ENCODE measurements around the gene RHOT2. TPM values are rescaled to one million over a fixed set of nuclear protein-coding genes. Genes with fewer than 3 reads are reported as not detected.

The RHOT2 gene
- total and polyA plus RNA-seq, 2 donors: 39.3 to 252 TPM

GRCh38 chr16:652454-653305 is 15.3 kb upstream of the RHOT2 start:
- no peak for DNase-seq (ENCODE audit: low read depth in 6 of 9, low spot score in 9 of 9)
- WGBS: 95% methylated on average over 28 of the region's 28 CpGs
- H3K36me3 ChIP-seq (ENCODE audit: control insufficient read depth in 2 of 2, insufficient read depth in 2 of 2, low read length in 1 of 2): peaks cover 14 to 42% of the 10 kb centered on the region in 2 donors

DNA sequence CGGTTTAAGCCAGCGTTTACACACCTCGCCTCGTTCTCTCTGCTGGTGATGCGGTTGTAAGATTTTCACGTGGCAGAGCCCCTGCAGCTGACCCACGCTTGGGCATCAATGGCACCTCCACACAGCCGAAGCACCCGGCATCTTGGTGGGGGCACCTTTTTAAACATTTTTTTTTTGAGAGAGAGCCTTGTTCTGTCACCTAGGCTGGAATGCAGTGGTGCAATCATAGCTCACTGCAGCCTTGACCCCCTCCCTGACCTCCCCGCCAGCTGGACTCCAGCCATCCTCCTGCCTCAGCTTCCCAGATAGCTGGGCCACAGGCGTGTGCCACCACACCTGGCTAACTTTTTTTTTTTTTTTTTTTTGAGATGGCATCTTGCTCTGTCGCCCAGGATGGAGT is 13.9 kb upstream of the RHOT2 start:
- H3K27me3 ChIP-seq (ENCODE audit: control insufficient read depth in 2 of 2, insufficient read depth in 1 of 2, low read length in 1 of 2): no peaks in the 10 kb centered on the region
- H3K36me3 ChIP-seq (ENCODE audit: control insufficient read depth in 2 of 2, insufficient read depth in 2 of 2, low read length in 1 of 2): peaks cover 17 to 55% of the 10 kb centered on the region in 2 donors
- DNase-seq (ENCODE audit: low read depth in 6 of 9, low spot score in 9 of 9): no peak
- H3K4me1 ChIP-seq (ENCODE audit: control insufficient read depth in 2 of 2, insufficient read depth in 2 of 2, low read length in 2 of 2): peaks cover 5 to 10% of the 10 kb centered on the region in 2 donors
- H3K4me3 ChIP-seq (ENCODE audit: low read length in 2 of 2): no peak overlapping the region
- WGBS: 97% methylated on average over 12 of the region's 12 CpGs
- H3K9me3 ChIP-seq (ENCODE audit: control insufficient read depth in 2 of 2, insufficient read depth in 1 of 2, low read length in 1 of 2): no peaks in the 10 kb centered on the region
- no peak overlapping the region for H3K27ac ChIP-seq (ENCODE audit: low read depth in 1 of 2, low read length in 1 of 2)

More at GRCh38 chr16:652454-653305, 15.3 kb upstream of the RHOT2 start:
- peaks cover 16 to 18% of the 10 kb centered on the region in 2 donors for H3K4me1 ChIP-seq (ENCODE audit: control insufficient read depth in 2 of 2, insufficient read depth in 2 of 2, low read length in 2 of 2)
- no peaks in the 10 kb centered on the region for H3K9me3 ChIP-seq (ENCODE audit: control insufficient read depth in 2 of 2, insufficient read depth in 1 of 2, low read length in 1 of 2)
- H3K4me3 ChIP-seq (ENCODE audit: low read length in 2 of 2): no peak overlapping the region
- no peak overlapping the region for H3K27ac ChIP-seq (ENCODE audit: low read depth in 1 of 2, low read length in 1 of 2)
- no peaks in the 10 kb centered on the region for H3K27me3 ChIP-seq (ENCODE audit: control insufficient read depth in 2 of 2, insufficient read depth in 1 of 2, low read length in 1 of 2)

DNA sequence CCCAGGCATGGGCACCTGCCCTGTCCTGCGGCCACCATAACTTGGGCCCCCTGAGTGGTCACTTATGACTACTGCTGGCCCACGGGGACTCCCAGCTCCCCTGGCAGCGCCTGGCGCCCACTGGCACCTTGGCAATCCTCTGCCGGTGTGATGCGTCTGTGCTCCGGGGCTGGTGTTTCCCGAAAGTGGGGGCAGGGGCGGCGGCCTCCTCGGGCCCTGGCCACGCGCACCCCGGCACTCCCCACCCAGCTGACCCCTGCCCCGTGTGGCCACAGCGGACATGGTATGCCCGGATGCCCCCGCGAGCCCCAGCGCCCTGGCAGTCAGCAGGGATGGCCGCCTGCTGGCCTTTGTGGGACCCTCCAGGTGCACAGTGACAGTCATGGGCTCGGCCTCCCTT is 10.4 kb upstream of the RHOT2 start:
- peaks cover 16 to 54% of the 10 kb centered on the region in 2 donors for H3K36me3 ChIP-seq (ENCODE audit: control insufficient read depth in 2 of 2, insufficient read depth in 2 of 2, low read length in 1 of 2)

DNA sequence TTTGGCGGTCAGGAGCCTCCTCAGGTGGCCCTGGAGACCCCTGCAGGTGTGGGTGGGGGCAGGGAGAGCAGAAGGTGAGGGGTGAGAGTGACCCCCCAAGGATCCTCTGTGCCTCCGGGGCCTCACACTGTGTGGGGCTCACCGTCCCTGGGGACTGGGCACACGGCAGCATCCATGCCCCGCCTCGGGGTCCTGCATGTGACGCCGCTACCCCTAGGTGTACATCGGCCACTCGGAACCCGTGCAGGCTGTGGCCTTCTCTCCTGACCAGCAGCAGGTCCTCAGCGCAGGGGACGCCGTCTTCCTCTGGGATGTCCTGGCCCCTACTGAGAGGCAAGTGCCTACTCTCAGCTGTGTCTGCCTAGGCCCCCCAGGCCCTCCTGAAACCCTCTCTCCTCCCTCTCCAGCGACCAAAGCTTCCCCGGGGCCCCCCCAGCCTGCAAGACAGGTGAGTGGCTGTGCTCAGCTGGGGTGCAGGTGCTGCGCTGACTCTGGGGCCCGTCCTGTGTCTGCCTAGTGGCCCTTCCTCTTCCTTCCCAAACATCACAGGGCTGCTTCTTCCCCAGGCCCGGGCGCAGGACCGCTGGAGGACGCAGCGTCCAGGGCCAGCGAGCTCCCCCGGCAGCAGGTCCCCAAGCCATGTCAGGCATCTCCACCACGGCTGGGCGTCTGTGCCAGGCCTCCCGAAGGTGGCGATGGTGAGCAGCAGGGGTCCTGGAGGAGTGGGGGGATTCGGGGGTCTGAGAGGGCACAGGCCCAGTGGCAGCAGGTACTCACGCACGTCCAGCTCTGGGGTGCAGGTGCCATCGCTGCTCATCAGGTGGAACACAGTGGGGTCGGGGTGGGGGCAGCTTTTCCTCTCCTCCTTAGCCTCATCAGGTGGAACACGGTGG is 9.0 kb upstream of the RHOT2 start:
- H3K36me3 ChIP-seq (ENCODE audit: control insufficient read depth in 2 of 2, insufficient read depth in 2 of 2, low read length in 1 of 2): peaks cover 17 to 50% of the 10 kb centered on the region in 2 donors

More for the DNA sequence above, 10.4 kb upstream of the RHOT2 start:
- Histone ChIP-seq H3K4me3 (ENCODE audit: low read length in 2 of 2) (no peak overlapping the region), H3K9me3 (ENCODE audit: control insufficient read depth in 2 of 2, insufficient read depth in 1 of 2, low read length in 1 of 2) (no peaks in the 10 kb centered on the region), H3K27ac (ENCODE audit: low read depth in 1 of 2, low read length in 1 of 2) (no peak overlapping the region), H3K4me1 (ENCODE audit: control insufficient read depth in 2 of 2, insufficient read depth in 2 of 2, low read length in 2 of 2) (no peaks in the 10 kb centered on the region), H3K27me3 (ENCODE audit: control insufficient read depth in 2 of 2, insufficient read depth in 1 of 2, low read length in 1 of 2) (no peaks in the 10 kb centered on the region)
- DNase-seq (ENCODE audit: low read depth in 6 of 9, low spot score in 9 of 9): no peak
- 96% methylated on average over 22 of the region's 22 CpGs for WGBS

DNA sequence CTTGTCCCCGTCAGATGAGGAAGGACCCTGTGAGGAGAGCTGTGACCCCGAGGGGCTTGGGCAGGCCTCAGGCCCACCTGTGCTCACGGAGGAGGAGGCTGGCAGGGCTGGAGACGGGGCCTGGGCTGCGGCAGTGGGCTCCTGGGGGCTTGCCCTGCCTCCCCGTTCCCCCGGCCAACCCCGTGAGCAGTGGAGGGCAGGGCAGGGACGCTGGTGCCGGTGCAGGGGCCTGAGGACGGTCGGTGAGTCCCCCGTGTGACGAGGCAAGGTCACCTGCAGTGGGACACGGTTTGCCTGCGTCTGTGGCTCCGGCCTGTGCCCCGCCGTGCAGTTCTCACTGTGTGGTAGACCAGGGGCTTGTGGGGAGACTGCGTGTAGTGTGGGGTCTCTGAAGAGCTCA is 8.3 kb upstream of the RHOT2 start:
- Histone ChIP-seq H3K27me3 (ENCODE audit: control insufficient read depth in 2 of 2, insufficient read depth in 1 of 2, low read length in 1 of 2) (no peaks in the 10 kb centered on the region), H3K9me3 (ENCODE audit: control insufficient read depth in 2 of 2, insufficient read depth in 1 of 2, low read length in 1 of 2) (no peaks in the 10 kb centered on the region), H3K36me3 (ENCODE audit: control insufficient read depth in 2 of 2, insufficient read depth in 2 of 2, low read length in 1 of 2) (peaks cover 17 to 50% of the 10 kb centered on the region in 2 donors), H3K4me1 (ENCODE audit: control insufficient read depth in 2 of 2, insufficient read depth in 2 of 2, low read length in 2 of 2) (no peaks in the 10 kb centered on the region), H3K27ac (ENCODE audit: low read depth in 1 of 2, low read length in 1 of 2) (no peak overlapping the region), H3K4me3 (ENCODE audit: low read length in 2 of 2) (no peak overlapping the region)
- 95% methylated on average over 20 of the region's 20 CpGs for WGBS
- DNase-seq (ENCODE audit: low read depth in 6 of 9, low spot score in 9 of 9): no peak

More for the DNA sequence above, 9.0 kb upstream of the RHOT2 start:
- Histone ChIP-seq H3K4me1 (ENCODE audit: control insufficient read depth in 2 of 2, insufficient read depth in 2 of 2, low read length in 2 of 2) (no peaks in the 10 kb centered on the region), H3K27ac (ENCODE audit: low read depth in 1 of 2, low read length in 1 of 2) (no peak overlapping the region), H3K9me3 (ENCODE audit: control insufficient read depth in 2 of 2, insufficient read depth in 1 of 2, low read length in 1 of 2) (no peaks in the 10 kb centered on the region), H3K27me3 (ENCODE audit: control insufficient read depth in 2 of 2, insufficient read depth in 1 of 2, low read length in 1 of 2) (no peaks in the 10 kb centered on the region), H3K4me3 (ENCODE audit: low read length in 2 of 2) (no peak overlapping the region)
- 97% methylated on average over 35 of the region's 35 CpGs for WGBS
- no peak for DNase-seq (ENCODE audit: low read depth in 6 of 9, low spot score in 9 of 9)

DNA sequence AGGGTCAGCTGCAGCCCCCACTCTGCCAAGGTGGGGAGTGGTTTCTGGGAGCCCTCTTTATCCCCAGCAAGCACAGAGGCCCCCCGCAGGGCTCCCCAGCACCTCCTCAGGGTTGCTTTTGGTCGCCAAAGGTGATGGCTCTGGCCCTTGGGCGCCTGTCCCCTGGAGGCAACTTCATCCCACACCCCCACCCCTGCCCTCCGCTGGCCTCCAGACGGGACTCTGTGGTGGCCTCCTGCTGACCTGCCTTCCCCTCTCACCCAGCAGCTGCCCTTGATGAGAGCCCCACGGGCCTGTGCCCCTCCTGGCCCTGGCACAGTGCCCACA is 7.8 kb upstream of the RHOT2 start:
- H3K27me3 ChIP-seq (ENCODE audit: control insufficient read depth in 2 of 2, insufficient read depth in 1 of 2, low read length in 1 of 2): no peaks in the 10 kb centered on the region
- 73% methylated on average over 6 of the region's 6 CpGs for WGBS
- no peak overlapping the region for H3K4me3 ChIP-seq (ENCODE audit: low read length in 2 of 2)
- no peaks in the 10 kb centered on the region for H3K9me3 ChIP-seq (ENCODE audit: control insufficient read depth in 2 of 2, insufficient read depth in 1 of 2, low read length in 1 of 2)
- DNase-seq (ENCODE audit: low read depth in 6 of 9, low spot score in 9 of 9): no peak
- peaks cover 17 to 46% of the 10 kb centered on the region in 2 donors for H3K36me3 ChIP-seq (ENCODE audit: control insufficient read depth in 2 of 2, insufficient read depth in 2 of 2, low read length in 1 of 2)
- H3K27ac ChIP-seq (ENCODE audit: low read depth in 1 of 2, low read length in 1 of 2): no peak overlapping the region
- H3K4me1 ChIP-seq (ENCODE audit: control insufficient read depth in 2 of 2, insufficient read depth in 2 of 2, low read length in 2 of 2): no peaks in the 10 kb centered on the region

DNA sequence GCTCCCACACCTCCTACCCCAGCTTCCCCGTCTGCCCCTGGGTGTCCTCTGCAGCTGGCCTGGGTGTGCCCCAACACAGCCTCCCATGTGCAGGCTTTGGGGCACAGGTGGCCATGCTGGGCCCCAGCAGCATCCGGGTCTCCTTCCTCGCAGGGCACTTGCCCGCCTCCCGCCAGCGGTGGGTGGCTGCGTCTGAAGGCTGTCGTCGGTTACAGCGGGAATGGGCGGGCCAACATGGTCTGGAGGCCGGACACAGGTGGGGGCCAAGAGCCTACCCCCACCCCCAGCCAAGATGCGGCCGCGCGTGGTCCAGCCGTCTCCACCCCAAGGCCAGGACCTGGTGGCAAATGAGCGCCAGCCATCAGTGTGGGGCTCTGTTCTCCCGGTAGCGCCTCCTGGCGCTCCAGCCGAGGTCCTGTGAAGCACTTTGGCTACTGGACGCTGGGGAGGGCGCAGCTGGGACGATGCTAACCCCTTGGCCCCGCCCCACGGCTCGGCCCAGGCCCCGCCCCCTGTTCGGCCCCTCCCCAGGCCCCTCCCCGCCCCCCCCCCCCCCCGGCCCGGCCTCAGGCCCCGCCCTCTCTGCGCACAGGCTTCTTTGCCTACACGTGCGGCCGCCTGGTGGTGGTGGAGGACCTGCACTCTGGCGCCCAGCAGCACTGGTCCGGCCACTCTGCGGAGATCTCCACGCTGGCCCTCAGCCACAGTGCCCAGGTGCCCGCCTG is 7.3 kb upstream of the RHOT2 start:
- Histone ChIP-seq H3K9me3 (ENCODE audit: control insufficient read depth in 2 of 2, insufficient read depth in 1 of 2, low read length in 1 of 2) (no peaks in the 10 kb centered on the region), H3K36me3 (ENCODE audit: control insufficient read depth in 2 of 2, insufficient read depth in 2 of 2, low read length in 1 of 2) (peaks cover 17 to 40% of the 10 kb centered on the region in 2 donors), H3K27ac (ENCODE audit: low read depth in 1 of 2, low read length in 1 of 2) (no peak overlapping the region), H3K4me3 (ENCODE audit: low read length in 2 of 2) (no peak overlapping the region), H3K27me3 (ENCODE audit: control insufficient read depth in 2 of 2, insufficient read depth in 1 of 2, low read length in 1 of 2) (no peaks in the 10 kb centered on the region), H3K4me1 (ENCODE audit: control insufficient read depth in 2 of 2, insufficient read depth in 2 of 2, low read length in 2 of 2) (no peaks in the 10 kb centered on the region)
- no peak for DNase-seq (ENCODE audit: low read depth in 6 of 9, low spot score in 9 of 9)
- WGBS: 50% methylated on average over 38 of the region's 43 CpGs

DNA sequence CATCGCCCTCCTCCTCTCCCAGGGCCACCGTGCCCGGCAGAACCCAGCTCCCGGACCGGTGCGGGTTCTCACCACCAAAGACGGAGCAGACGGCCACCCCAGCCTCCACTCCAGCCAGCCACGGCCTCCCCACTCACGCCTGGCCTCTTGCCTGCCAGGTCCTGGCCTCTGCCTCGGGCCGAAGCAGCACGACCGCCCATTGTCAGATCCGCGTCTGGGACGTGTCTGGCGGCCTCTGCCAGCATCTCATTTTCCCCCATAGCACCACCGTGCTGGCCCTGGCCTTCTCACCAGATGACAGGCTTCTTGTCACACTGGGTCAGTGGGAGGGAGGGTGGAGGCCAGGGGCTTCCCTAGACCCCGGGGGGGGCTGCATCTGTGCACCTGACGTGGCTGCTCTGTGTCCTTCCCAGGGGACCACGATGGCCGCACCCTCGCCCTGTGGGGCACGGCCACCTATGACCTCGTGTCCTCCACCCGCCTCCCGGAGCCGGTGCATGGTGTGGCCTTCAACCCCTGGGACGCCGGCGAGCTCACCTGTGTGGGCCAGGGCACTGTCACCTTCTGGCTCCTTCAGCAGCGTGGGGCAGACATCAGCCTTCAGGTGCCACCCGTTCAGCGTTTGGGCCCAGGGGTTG is 6.6 kb upstream of the RHOT2 start:
- 88% methylated on average over 35 of the region's 35 CpGs for WGBS
- no peaks in the 10 kb centered on the region for H3K9me3 ChIP-seq (ENCODE audit: control insufficient read depth in 2 of 2, insufficient read depth in 1 of 2, low read length in 1 of 2)
- H3K27me3 ChIP-seq (ENCODE audit: control insufficient read depth in 2 of 2, insufficient read depth in 1 of 2, low read length in 1 of 2): no peaks in the 10 kb centered on the region
- no peak overlapping the region for H3K27ac ChIP-seq (ENCODE audit: low read depth in 1 of 2, low read length in 1 of 2)
- no peak overlapping the region for H3K4me3 ChIP-seq (ENCODE audit: low read length in 2 of 2)
- H3K36me3 ChIP-seq (ENCODE audit: control insufficient read depth in 2 of 2, insufficient read depth in 2 of 2, low read length in 1 of 2): peaks cover 16 to 34% of the 10 kb centered on the region in 2 donors
- H3K4me1 ChIP-seq (ENCODE audit: control insufficient read depth in 2 of 2, insufficient read depth in 2 of 2, low read length in 2 of 2): no peaks in the 10 kb centered on the region
- no peak for DNase-seq (ENCODE audit: low read depth in 6 of 9, low spot score in 9 of 9)
